ENCODE measurements around the gene GPR183.

DNA sequence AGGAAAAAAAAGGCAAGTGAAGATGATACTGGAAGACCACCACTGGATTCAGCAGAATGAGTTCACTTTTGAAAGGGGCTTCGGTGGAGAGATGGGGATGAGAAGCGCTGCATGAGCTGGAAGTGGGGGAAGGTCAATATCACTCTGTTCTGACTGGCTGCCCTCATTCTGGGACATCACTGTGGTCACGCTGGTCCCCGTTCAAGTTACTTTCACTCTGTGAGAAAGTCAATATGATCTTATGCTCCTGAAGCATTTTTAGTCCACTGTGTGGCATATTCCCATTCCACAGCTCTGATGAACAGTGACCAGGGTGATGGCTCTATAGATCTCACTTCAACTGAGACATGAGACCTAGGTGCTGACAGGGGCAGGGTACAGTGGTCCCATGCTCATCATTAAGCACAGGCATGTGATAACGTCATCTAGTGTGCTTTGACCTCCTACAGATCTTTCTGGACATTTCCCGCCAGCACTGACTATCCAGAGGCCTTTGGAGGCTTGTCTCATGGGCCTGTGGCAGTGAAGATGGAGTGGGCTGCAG, 40.2 kb upstream of the GPR183 start:
- TF ChIP-seq ZNF274 (IDR thresholded peaks at IDR 0.05; ENCODE audit: borderline replicate concordance, extremely low read depth, low read length) (no peak), EZH2 (IDR thresholded peaks at IDR 0.05; ENCODE audit: low read depth, low read length, severe bottlenecking) (no peak), MAFK (IDR thresholded peaks at IDR 0.05; ENCODE audit: low read depth, low read length) (no peak), RBBP5 (IDR thresholded peaks at IDR 0.05; ENCODE audit: borderline replicate concordance, low read depth, low read length) (no peak)
- TF ChIP-seq, protein P1, sequence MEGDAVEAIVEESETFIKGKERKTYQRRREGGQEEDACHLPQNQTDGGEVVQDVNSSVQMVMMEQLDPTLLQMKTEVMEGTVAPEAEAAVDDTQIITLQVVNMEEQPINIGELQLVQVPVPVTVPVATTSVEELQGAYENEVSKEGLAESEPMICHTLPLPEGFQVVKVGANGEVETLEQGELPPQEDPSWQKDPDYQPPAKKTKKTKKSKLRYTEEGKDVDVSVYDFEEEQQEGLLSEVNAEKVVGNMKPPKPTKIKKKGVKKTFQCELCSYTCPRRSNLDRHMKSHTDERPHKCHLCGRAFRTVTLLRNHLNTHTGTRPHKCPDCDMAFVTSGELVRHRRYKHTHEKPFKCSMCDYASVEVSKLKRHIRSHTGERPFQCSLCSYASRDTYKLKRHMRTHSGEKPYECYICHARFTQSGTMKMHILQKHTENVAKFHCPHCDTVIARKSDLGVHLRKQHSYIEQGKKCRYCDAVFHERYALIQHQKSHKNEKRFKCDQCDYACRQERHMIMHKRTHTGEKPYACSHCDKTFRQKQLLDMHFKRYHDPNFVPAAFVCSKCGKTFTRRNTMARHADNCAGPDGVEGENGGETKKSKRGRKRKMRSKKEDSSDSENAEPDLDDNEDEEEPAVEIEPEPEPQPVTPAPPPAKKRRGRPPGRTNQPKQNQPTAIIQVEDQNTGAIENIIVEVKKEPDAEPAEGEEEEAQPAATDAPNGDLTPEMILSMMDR (IDR thresholded peaks at IDR 0.05; ENCODE audit: control extremely low read depth in 1 of 3, insufficient read depth in 1 of 3, low read depth in 1 of 3, low read length in 3 of 3): no peak
- TF ChIP-seq, protein P2, sequence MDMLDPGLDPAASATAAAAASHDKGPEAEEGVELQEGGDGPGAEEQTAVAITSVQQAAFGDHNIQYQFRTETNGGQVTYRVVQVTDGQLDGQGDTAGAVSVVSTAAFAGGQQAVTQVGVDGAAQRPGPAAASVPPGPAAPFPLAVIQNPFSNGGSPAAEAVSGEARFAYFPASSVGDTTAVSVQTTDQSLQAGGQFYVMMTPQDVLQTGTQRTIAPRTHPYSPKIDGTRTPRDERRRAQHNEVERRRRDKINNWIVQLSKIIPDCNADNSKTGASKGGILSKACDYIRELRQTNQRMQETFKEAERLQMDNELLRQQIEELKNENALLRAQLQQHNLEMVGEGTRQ (IDR thresholded peaks at IDR 0.05; ENCODE audit: low read length): no peak
